ENCODE results near the gene DPY19L1.
"Not testable (repeated sequence)": the region's sequence is repeated elsewhere in the genome, so short reads cannot be mapped to it uniquely, and the experiment has no call there.

DPY19L1 gene

GRCh38 chr7:34931739-34932138, 105.5 kb downstream of the DPY19L1 start:
- TF ChIP-seq CTCF (IDR thresholded peaks at IDR 0.05; ENCODE audit: extremely low read depth, insufficient read depth, missing control alignments): no peak
- in situ Hi-C loops (cut with MboI; ENCODE audit: low pct_unique_long_range_greater_than_20kb, low sequenced_read_pairs, unreplicated experiment): no loop called here
- no peak for DNase-seq (ENCODE audit: low spot score)

GRCh38 chr7:34929783-34930182, 107.5 kb downstream of the DPY19L1 start:
- in situ Hi-C loops (cut with MboI; ENCODE audit: low pct_unique_long_range_greater_than_20kb, low sequenced_read_pairs, unreplicated experiment); DNase-seq (ENCODE audit: low spot score): not testable (repeated sequence)

- TF ChIP-seq CTCF (IDR thresholded peaks at IDR 0.05; ENCODE audit: extremely low read depth, insufficient read depth, missing control alignments): no peak
- DNase-seq (ENCODE audit: low spot score): no peak
- in situ Hi-C loops (cut with MboI; ENCODE audit: low pct_unique_long_range_greater_than_20kb, low sequenced_read_pairs, unreplicated experiment): no loop called here
Measured at GRCh38 chr7:34928560-34928959, 108.7 kb downstream of the DPY19L1 start.

GRCh38 chr7:34928052-34928451, 109.2 kb downstream of the DPY19L1 start:
- no peak for DNase-seq (ENCODE audit: low spot score)
- in situ Hi-C loops (cut with MboI; ENCODE audit: low pct_unique_long_range_greater_than_20kb, low sequenced_read_pairs, unreplicated experiment): no loop called here

GRCh38 chr7:34920470-34920869, 116.8 kb downstream of the DPY19L1 start:
- in situ Hi-C loops (cut with MboI; ENCODE audit: low pct_unique_long_range_greater_than_20kb, low sequenced_read_pairs, unreplicated experiment); DNase-seq (ENCODE audit: low spot score): not testable (repeated sequence)

More at GRCh38 chr7:34928052-34928451, 109.2 kb downstream of the DPY19L1 start:
- TF ChIP-seq CTCF (IDR thresholded peaks at IDR 0.05; ENCODE audit: extremely low read depth, insufficient read depth, missing control alignments): peak; percentile 43

GRCh38 chr7:34919038-34919437, 118.2 kb downstream of the DPY19L1 start:
- DNase-seq (ENCODE audit: low spot score); in situ Hi-C loops (cut with MboI; ENCODE audit: low pct_unique_long_range_greater_than_20kb, low sequenced_read_pairs, unreplicated experiment): not testable (repeated sequence)

- DNase-seq (ENCODE audit: low spot score); in situ Hi-C loops (cut with MboI; ENCODE audit: low pct_unique_long_range_greater_than_20kb, low sequenced_read_pairs, unreplicated experiment): not testable (repeated sequence)
Measured at GRCh38 chr7:34918198-34918861, 119.0 kb downstream of the DPY19L1 start.

GRCh38 chr7:34917515-34917914, 119.8 kb downstream of the DPY19L1 start:
- DNase-seq (ENCODE audit: low spot score); in situ Hi-C loops (cut with MboI; ENCODE audit: low pct_unique_long_range_greater_than_20kb, low sequenced_read_pairs, unreplicated experiment): not testable (repeated sequence)

- in situ Hi-C loops (cut with MboI; ENCODE audit: low pct_unique_long_range_greater_than_20kb, low sequenced_read_pairs, unreplicated experiment): no loop called here
- DNase-seq (ENCODE audit: low spot score): no peak
- TF ChIP-seq CTCF (IDR thresholded peaks at IDR 0.05; ENCODE audit: extremely low read depth, insufficient read depth, missing control alignments): no peak
Measured at GRCh38 chr7:34916267-34916666, 121.0 kb downstream of the DPY19L1 start.

All from GM13977 (cell line).